ENCODE data around the gene DPYSL4. TPM values are rescaled to one million over a fixed set of nuclear protein-coding genes. Genes with fewer than 3 reads are reported as not detected.

Gene DPYSL4
- total RNA-seq, 1 experiment from 2014 or later, result 9.9 TPM

GRCh38 chr10:132206377-132206745 lies 19.6 kb downstream of the DPYSL4 start:
- Histone ChIP-seq H3K4me3 (ENCODE audit: low read depth in 2 of 2, low read length in 2 of 2) (no peak overlapping the region), H3K4me1 (ENCODE audit: control insufficient read depth, insufficient read depth, low read length) (no peaks in the 10 kb centered on the region), H3K27me3 (ENCODE audit: control insufficient read depth, insufficient read depth, low read length) (no peaks in the 10 kb centered on the region), H3K27ac (ENCODE audit: low read length) (no peak overlapping the region), H3K9me3 (ENCODE audit: control insufficient read depth, insufficient read depth, low read depth, low read length) (no peaks in the 10 kb centered on the region), H3K36me3 (ENCODE audit: control insufficient read depth, insufficient read depth, low read length) (no peaks in the 10 kb centered on the region)
- CTCF ChIA-PET, result no interaction called here
- POLR2A ChIA-PET, result no interaction called here
- in situ Hi-C loops (cut with HindIII; ENCODE audit: low pct_unique_long_range_greater_than_20kb, low sequenced_read_pairs), result no loop called here
- DNase-seq (ENCODE audit: low read depth, low spot score) (no peak), ATAC-seq (no peak)
- intact Hi-C loops (cut with micrococcal nuclease; ENCODE audit: unreplicated experiment), result no loop called here
- no TSS peak for BruUV-seq (replicated peaks)
- TF ChIP-seq REST (IDR thresholded peaks at IDR 0.05; ENCODE audit: insufficient read depth in 1 of 2, low read depth in 2 of 2, low read length in 1 of 2), result no peak
- no peak for TF ChIP-seq TCF7L2 (IDR thresholded peaks at IDR 0.05; ENCODE audit: low read depth, low read length)
- TF ChIP-seq SIN3A (IDR thresholded peaks at IDR 0.05; ENCODE audit: borderline replicate concordance, insufficient read depth, low read depth, low read length), result no peak
- TF ChIP-seq CTCF (IDR thresholded peaks at IDR 0.05), result no peak
- no peak for TF ChIP-seq POLR2AphosphoS5 (IDR thresholded peaks at IDR 0.05; ENCODE audit: low read depth, low read length)

DNA sequence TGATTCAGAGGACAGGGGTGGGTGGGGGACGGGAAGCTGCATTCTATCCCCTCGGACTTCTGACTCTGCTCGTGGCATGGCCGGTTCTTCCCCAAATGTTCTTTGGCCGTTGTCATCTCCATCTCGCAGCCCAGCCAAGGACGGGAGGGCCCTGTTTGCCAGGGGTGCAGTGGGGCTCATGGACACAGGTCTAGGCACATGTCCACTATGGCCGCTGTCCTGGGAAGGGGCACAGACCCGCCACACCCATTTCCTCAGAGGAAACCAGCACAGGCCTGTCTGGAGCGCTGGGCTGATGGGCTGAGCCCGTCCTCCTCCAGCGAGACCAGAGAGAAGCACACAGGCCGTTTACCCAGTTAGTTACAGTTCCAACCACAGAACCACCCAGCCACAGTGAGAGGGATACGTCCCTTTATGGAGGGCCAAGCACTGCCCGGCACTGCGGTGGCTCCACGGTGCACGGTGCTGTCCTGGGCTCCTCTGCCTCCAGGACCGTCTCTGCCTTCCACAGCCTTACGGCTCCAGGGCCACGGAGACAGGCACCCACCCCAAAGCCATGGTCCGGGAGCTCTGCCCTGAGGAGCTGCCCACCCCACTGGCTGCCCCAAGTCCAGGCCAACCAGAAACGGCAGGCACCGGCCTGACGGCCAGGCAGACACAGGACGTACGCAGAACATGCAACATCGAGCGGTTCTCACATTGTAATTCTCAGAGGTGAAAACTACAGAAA lies 20.2 kb downstream of the DPYSL4 start:
- CTCF ChIA-PET, result no interaction called here
- intact Hi-C loops (cut with micrococcal nuclease; ENCODE audit: unreplicated experiment) (no loop called here), in situ Hi-C loops (cut with HindIII; ENCODE audit: low pct_unique_long_range_greater_than_20kb, low sequenced_read_pairs) (no loop called here)
- H3K4me1 ChIP-seq (ENCODE audit: control insufficient read depth, insufficient read depth, low read length), result no peaks in the 10 kb centered on the region
- no peaks in the 10 kb centered on the region for H3K9me3 ChIP-seq (ENCODE audit: control insufficient read depth, insufficient read depth, low read depth, low read length)
- no peaks in the 10 kb centered on the region for H3K27me3 ChIP-seq (ENCODE audit: control insufficient read depth, insufficient read depth, low read length)
- ATAC-seq (no peak), DNase-seq (ENCODE audit: low read depth, low spot score) (no peak)
- no peak for TF ChIP-seq REST (IDR thresholded peaks at IDR 0.05; ENCODE audit: insufficient read depth in 1 of 2, low read depth in 2 of 2, low read length in 1 of 2)
- TF ChIP-seq CTCF (IDR thresholded peaks at IDR 0.05), result no peak
- TF ChIP-seq SIN3A (IDR thresholded peaks at IDR 0.05; ENCODE audit: borderline replicate concordance, insufficient read depth, low read depth, low read length), result no peak
- POLR2A ChIA-PET, result no interaction called here
- H3K4me3 ChIP-seq (ENCODE audit: low read depth in 2 of 2, low read length in 2 of 2), result no peak overlapping the region
- no peak overlapping the region for H3K27ac ChIP-seq (ENCODE audit: low read length)
- H3K36me3 ChIP-seq (ENCODE audit: control insufficient read depth, insufficient read depth, low read length), result no peaks in the 10 kb centered on the region
- no TSS peak for BruUV-seq (replicated peaks)

All from Panc1 (cell line).